ENCODE results near the gene ARHGDIG. TPM values are rescaled to one million over a fixed set of nuclear protein-coding genes. Genes with fewer than 3 reads are reported as not detected.
"Not testable (repeated sequence)": the region's sequence is repeated elsewhere in the genome, so short reads cannot be mapped to it uniquely, and the experiment has no call there.

Gene ARHGDIG
- total and polyA plus RNA-seq, 4 donors, result 0.75 to 3.1 TPM; not detected in 2

- Histone ChIP-seq H3K4me1 (ENCODE audit: control insufficient read depth in 1 of 2, insufficient read depth in 2 of 2, low read length in 2 of 2) (no peaks in the 10 kb centered on the region), H3K36me3 (ENCODE audit: control insufficient read depth in 1 of 2, insufficient read depth in 2 of 2, low read length in 1 of 2) (peaks cover 0 to 10% of the 10 kb centered on the region in 2 donors), H3K4me3 (ENCODE audit: low read length in 2 of 2) (no peak overlapping the region), H3K9me3 (ENCODE audit: control insufficient read depth, low read length) (no peaks in the 10 kb centered on the region), H3K27ac (ENCODE audit: low read depth in 1 of 2, low read length in 2 of 2) (no peak overlapping the region), H3K27me3 (ENCODE audit: control insufficient read depth in 1 of 2, insufficient read depth in 2 of 2, low read length in 1 of 2) (no peaks in the 10 kb centered on the region)
- ATAC-seq (ENCODE audit: low FRiP score) (no peak), DNase-seq (no peak)
- intact Hi-C loops (cut with DNase I), result no loop called here
- 71 to 77% methylated on average over 25 of the region's 25 CpGs for whole genome bisulfite sequencing, 2 donors
Observed at GRCh38 chr16:266258-267164, 13.9 kb upstream of the ARHGDIG start.

- WGBS, 2 donors, result 85 to 89% methylated on average over 17 of the region's 17 CpGs
- H3K4me1 ChIP-seq (ENCODE audit: control insufficient read depth in 1 of 2, insufficient read depth in 2 of 2, low read length in 2 of 2); intact Hi-C loops (cut with DNase I); ATAC-seq (ENCODE audit: low FRiP score); H3K27ac ChIP-seq (ENCODE audit: low read depth in 1 of 2, low read length in 2 of 2); DNase-seq; H3K4me3 ChIP-seq (ENCODE audit: low read length in 2 of 2); H3K27me3 ChIP-seq (ENCODE audit: control insufficient read depth in 1 of 2, insufficient read depth in 2 of 2, low read length in 1 of 2); H3K9me3 ChIP-seq (ENCODE audit: control insufficient read depth, low read length); H3K36me3 ChIP-seq (ENCODE audit: control insufficient read depth in 1 of 2, insufficient read depth in 2 of 2, low read length in 1 of 2): not testable (repeated sequence)
Observed at GRCh38 chr16:267562-267961, 12.8 kb upstream of the ARHGDIG start.

DNA sequence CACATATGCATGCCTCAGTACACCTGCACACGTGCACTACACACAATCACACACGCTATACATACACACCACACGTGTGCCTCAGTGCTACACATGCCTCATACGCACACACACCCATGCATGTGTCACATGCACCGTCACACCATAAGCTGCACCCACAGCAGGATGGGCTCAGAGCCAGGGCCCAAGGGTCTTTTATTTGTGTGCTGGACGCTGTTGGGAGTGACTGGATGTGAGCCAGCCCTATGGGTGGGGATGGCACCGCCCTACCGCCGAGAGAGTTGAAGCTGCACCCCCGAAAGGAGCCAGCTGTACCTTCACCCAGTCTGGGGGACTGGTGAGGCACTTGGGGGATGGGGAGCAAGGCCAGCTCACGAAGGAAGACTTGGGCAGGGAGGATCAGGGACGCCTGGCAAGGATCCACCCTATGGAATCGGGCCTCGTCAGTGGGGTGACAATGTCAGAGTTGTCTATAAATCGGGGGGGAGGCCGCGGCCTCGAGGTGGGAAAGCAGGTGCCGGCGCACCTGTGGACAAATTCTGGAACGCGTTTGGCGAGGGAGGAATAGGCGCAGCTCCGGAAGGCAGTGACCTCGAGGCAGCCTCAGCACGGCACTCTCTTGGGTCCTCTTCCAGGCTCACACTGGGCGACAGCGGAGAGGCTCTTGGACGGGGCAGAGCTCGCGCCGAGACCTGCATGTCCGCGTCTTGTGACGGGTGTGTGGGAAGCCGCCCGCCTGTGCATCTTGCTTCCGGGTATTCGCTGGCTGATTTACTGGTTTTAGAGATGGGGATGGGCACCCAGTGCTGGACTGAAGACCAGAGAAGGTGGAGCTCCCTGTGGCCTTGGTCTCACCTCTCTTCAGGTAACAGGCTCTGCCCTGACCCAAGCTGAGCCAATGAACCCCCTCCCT, 12.0 kb upstream of the ARHGDIG start:
- H3K27ac ChIP-seq (ENCODE audit: low read depth in 1 of 2, low read length in 2 of 2), result no peak overlapping the region
- H3K4me1 ChIP-seq (ENCODE audit: control insufficient read depth in 1 of 2, insufficient read depth in 2 of 2, low read length in 2 of 2), result no peaks in the 10 kb centered on the region
- H3K4me3 ChIP-seq (ENCODE audit: low read length in 2 of 2), result no peak overlapping the region
- DNase-seq (peak in 1 of 2 donors; percentile 41), ATAC-seq (ENCODE audit: low FRiP score) (no peak)
- 71 to 73% methylated on average over 40 of the region's 40 CpGs for WGBS, 2 donors
- intact Hi-C loops (cut with DNase I), result no loop called here
- H3K36me3 ChIP-seq (ENCODE audit: control insufficient read depth in 1 of 2, insufficient read depth in 2 of 2, low read length in 1 of 2), result peaks cover 0 to under 1% of the 10 kb centered on the region in 2 donors
- H3K27me3 ChIP-seq (ENCODE audit: control insufficient read depth in 1 of 2, insufficient read depth in 2 of 2, low read length in 1 of 2), result no peaks in the 10 kb centered on the region
- no peaks in the 10 kb centered on the region for H3K9me3 ChIP-seq (ENCODE audit: control insufficient read depth, low read length)

- no peak overlapping the region for H3K27ac ChIP-seq (ENCODE audit: low read depth in 1 of 2, low read length in 2 of 2)
- no peaks in the 10 kb centered on the region for H3K36me3 ChIP-seq (ENCODE audit: control insufficient read depth in 1 of 2, insufficient read depth in 2 of 2, low read length in 1 of 2)
- 82 to 87% methylated on average over 24 of the region's 24 CpGs for WGBS, 2 donors
- no peaks in the 10 kb centered on the region for H3K4me1 ChIP-seq (ENCODE audit: control insufficient read depth in 1 of 2, insufficient read depth in 2 of 2, low read length in 2 of 2)
- H3K9me3 ChIP-seq (ENCODE audit: control insufficient read depth, low read length), result no peaks in the 10 kb centered on the region
- no peak for DNase-seq
- H3K27me3 ChIP-seq (ENCODE audit: control insufficient read depth in 1 of 2, insufficient read depth in 2 of 2, low read length in 1 of 2), result no peaks in the 10 kb centered on the region
- H3K4me3 ChIP-seq (ENCODE audit: low read length in 2 of 2), result no peak overlapping the region
- intact Hi-C loops (cut with DNase I), result no loop called here
- no peak for ATAC-seq (ENCODE audit: low FRiP score)
Observed at GRCh38 chr16:269061-269796, 11.2 kb upstream of the ARHGDIG start.

- no peak overlapping the region for H3K27ac ChIP-seq (ENCODE audit: low read depth in 1 of 2, low read length in 2 of 2)
- no peaks in the 10 kb centered on the region for H3K4me1 ChIP-seq (ENCODE audit: control insufficient read depth in 1 of 2, insufficient read depth in 2 of 2, low read length in 2 of 2)
- H3K36me3 ChIP-seq (ENCODE audit: control insufficient read depth in 1 of 2, insufficient read depth in 2 of 2, low read length in 1 of 2), result no peaks in the 10 kb centered on the region
- WGBS, 2 donors, result 90 to 92% methylated on average over 34 of the region's 34 CpGs
- intact Hi-C loops (cut with DNase I), result no loop called here
- H3K27me3 ChIP-seq (ENCODE audit: control insufficient read depth in 1 of 2, insufficient read depth in 2 of 2, low read length in 1 of 2), result no peaks in the 10 kb centered on the region
- no peak overlapping the region for H3K4me3 ChIP-seq (ENCODE audit: low read length in 2 of 2)
- no peaks in the 10 kb centered on the region for H3K9me3 ChIP-seq (ENCODE audit: control insufficient read depth, low read length)
- peak in 1 of 2 donors; percentile 68 for DNase-seq
- no peak for ATAC-seq (ENCODE audit: low FRiP score)
Observed at GRCh38 chr16:270381-271255, 9.8 kb upstream of the ARHGDIG start.

GRCh38 chr16:272633-273546, 7.5 kb upstream of the ARHGDIG start:
- intact Hi-C loops (cut with DNase I), result no loop called here
- Histone ChIP-seq H3K27ac (ENCODE audit: low read depth in 1 of 2, low read length in 2 of 2) (no peak overlapping the region), H3K9me3 (ENCODE audit: control insufficient read depth, low read length) (no peaks in the 10 kb centered on the region), H3K36me3 (ENCODE audit: control insufficient read depth in 1 of 2, insufficient read depth in 2 of 2, low read length in 1 of 2) (no peaks in the 10 kb centered on the region), H3K4me3 (ENCODE audit: low read length in 2 of 2) (no peak overlapping the region), H3K27me3 (ENCODE audit: control insufficient read depth in 1 of 2, insufficient read depth in 2 of 2, low read length in 1 of 2) (no peaks in the 10 kb centered on the region), H3K4me1 (ENCODE audit: control insufficient read depth in 1 of 2, insufficient read depth in 2 of 2, low read length in 2 of 2) (no peaks in the 10 kb centered on the region)
- no peak for DNase-seq
- ATAC-seq (ENCODE audit: low FRiP score), result peak; percentile 15
- 86 to 87% methylated on average over 36 of the region's 36 CpGs for whole genome bisulfite sequencing, 2 donors

DNA sequence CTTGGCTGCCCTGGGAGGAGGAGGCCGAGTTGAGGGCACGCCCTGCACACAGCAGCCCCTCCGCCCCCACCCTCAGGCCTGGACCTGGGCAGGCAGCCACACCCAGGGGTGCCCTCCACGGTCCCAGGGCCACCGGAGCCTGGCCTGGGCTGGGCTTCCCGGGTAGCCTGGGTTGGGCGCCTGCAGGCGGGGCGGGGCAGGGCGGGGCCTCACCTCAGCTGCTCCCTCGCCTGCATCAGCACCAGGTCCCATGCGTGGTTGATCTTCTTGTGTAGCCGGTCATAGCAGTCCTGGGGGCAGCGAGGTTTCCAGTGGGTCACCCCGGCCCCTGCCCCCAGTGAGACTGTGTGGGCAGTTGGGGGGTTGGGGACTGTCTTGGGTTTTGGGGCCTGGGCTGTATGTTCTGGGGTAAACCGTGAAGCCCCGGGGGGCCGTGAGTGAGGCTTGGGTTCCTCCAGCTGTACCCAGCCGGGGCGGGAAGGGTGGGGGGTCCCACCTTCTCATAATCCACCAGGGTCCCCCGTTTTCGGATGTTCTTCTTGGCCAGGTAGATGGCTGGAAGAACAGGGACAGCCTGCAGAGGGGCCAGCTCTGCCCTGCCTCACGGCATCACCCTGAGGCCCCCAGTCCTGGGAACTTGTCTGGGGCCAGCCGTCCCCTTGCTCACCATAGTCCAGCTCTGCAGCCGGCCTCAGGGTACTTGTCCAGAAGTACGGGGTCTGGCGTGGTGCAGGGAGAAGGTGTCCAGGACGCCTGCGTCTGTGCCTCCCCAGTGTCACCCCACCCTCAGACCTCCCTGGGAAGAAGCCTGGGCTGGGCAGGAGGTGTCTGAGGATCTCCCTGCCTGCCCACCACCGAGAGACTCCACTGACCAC, 6.6 kb upstream of the ARHGDIG start:
- H3K36me3 ChIP-seq (ENCODE audit: control insufficient read depth in 1 of 2, insufficient read depth in 2 of 2, low read length in 1 of 2), result no peaks in the 10 kb centered on the region
- ATAC-seq (ENCODE audit: low FRiP score) (no peak), DNase-seq (no peak)
- WGBS, 2 donors, result 89 to 93% methylated on average over 24 to 30 of the region's 30 CpGs
- H3K27ac ChIP-seq (ENCODE audit: low read depth in 1 of 2, low read length in 2 of 2), result no peak overlapping the region
- H3K4me1 ChIP-seq (ENCODE audit: control insufficient read depth in 1 of 2, insufficient read depth in 2 of 2, low read length in 2 of 2), result no peaks in the 10 kb centered on the region
- intact Hi-C loops (cut with DNase I), result no loop called here
- H3K9me3 ChIP-seq (ENCODE audit: control insufficient read depth, low read length), result no peaks in the 10 kb centered on the region
- H3K27me3 ChIP-seq (ENCODE audit: control insufficient read depth in 1 of 2, insufficient read depth in 2 of 2, low read length in 1 of 2), result no peaks in the 10 kb centered on the region
- no peak overlapping the region for H3K4me3 ChIP-seq (ENCODE audit: low read length in 2 of 2)
